HepG2 (cell line): ENCODE measurements around the gene NIP7. TPM values are rescaled to one million over a fixed set of nuclear protein-coding genes. Genes with fewer than 3 reads are reported as not detected.

Experiments used
- CCDC6 ChIP-seq: sonication (generic); formaldehyde crosslinking; IDR thresholded peaks from 2 replicates; pipeline ENCODE4 v1.8.1; 2022; ENCODE audit warnings: mild to moderate bottlenecking, missing genetic modification reagents, moderate library complexity
- FOXA3 ChIP-seq: IDR thresholded peaks from 2 replicates; pipeline ENCODE4 v1.6.1; 2016; ENCODE audit warnings: missing genetic modification reagents, missing compliant biosample characterization
- IKZF4 ChIP-seq: sonication (generic); formaldehyde crosslinking; IDR thresholded peaks from 2 replicates; pipeline ENCODE4 v1.5.1; 2020; ENCODE audit warnings: borderline replicate concordance, mild to moderate bottlenecking, low read depth, missing genetic modification reagents; ENCODE audit errors: not compliant biosample characterization
- JARID2 ChIP-seq: sonication (generic); formaldehyde crosslinking; IDR thresholded peaks from 2 replicates; pipeline ENCODE4 v1.8.1; 2023; ENCODE audit warnings: missing genetic modification reagents, inconsistent platforms; ENCODE audit not compliant: insufficient replicate concordance
- MTF1 ChIP-seq: sonication (generic); formaldehyde crosslinking; IDR thresholded peaks from 2 replicates; pipeline ENCODE4 v1.5.0; 2020; ENCODE audit warnings: missing genetic modification reagents
- SUZ12 ChIP-seq: fragments of 150-350 bp; IDR thresholded peaks from 2 replicates; pipeline ENCODE4 v1.6.1; 2014; ENCODE audit warnings: low read depth, low read length
- SYNCRIP ChIP-seq: fragments of 200-400 bp; formaldehyde crosslinking; IDR thresholded peaks from 2 replicates; pipeline ENCODE4 v1.6.1; 2018; ENCODE audit warnings: mild to moderate bottlenecking, low read depth, low read length; ENCODE audit not compliant: insufficient read depth
- WIZ ChIP-seq: sonication (generic); formaldehyde crosslinking; IDR thresholded peaks from 2 replicates; pipeline ENCODE4 v1.5.1; 2020; ENCODE audit warnings: mild to moderate bottlenecking, missing genetic modification reagents
- ZFP36L1 ChIP-seq: sonication (generic); formaldehyde crosslinking; IDR thresholded peaks from 2 replicates; pipeline ENCODE4 v1.8.0; 2022; ENCODE audit warnings: mild to moderate bottlenecking, missing genetic modification reagents, moderate library complexity
- ZNF12 ChIP-seq: sonication (generic); formaldehyde crosslinking; IDR thresholded peaks from 2 replicates; pipeline ENCODE4 v1.5.0; 2020; ENCODE audit warnings: missing genetic modification reagents
- ZNF143 ChIP-seq: sonication (generic); formaldehyde crosslinking; IDR thresholded peaks from 2 replicates; pipeline ENCODE4 v1.4.0; 2020; ENCODE audit warnings: missing genetic modification reagents
- ZNF205 ChIP-seq: IDR thresholded peaks from 2 replicates; pipeline ENCODE4 v1.6.1; 2018; ENCODE audit warnings: missing biosample characterization, missing genetic modification reagents
- ZNF264 ChIP-seq: sonication (generic); formaldehyde crosslinking; IDR thresholded peaks from 2 replicates; pipeline ENCODE4 v1.4.0; 2020; ENCODE audit warnings: missing genetic modification reagents
- ZNF644 ChIP-seq: IDR thresholded peaks from 2 replicates; pipeline ENCODE4 v1.6.1; 2016; ENCODE audit warnings: low read depth
- ZSCAN25 ChIP-seq: sonication (generic); formaldehyde crosslinking; IDR thresholded peaks from 2 replicates; pipeline ENCODE4 v1.8.0; 2022; ENCODE audit warnings: mild to moderate bottlenecking, missing genetic modification reagents
- polyA plus RNA-seq, 8 experiments: library from polyadenylated mRNA; depleted of rRNA in 3 of 8; stranded (reverse) in 7 of 8; unstranded in 1 of 8; fragments of >200 nt; fragmentation: Illumina TruSeq in 4 of 8; extraction: Trizol in 4 of 8; gene quantifications; 2 replicates each; pipeline versions ENCODE4 v1.2.1 to v1.2.3, GENCODE V29; 2011 to 2016; ENCODE audit warnings: low read depth in 4 of 8, missing spikeins in 1 of 8, mixed read lengths in 1 of 8; ENCODE audit not compliant: insufficient read depth in 1 of 8
- total RNA-seq, 5 experiments: library from RNA; depleted of rRNA; stranded (reverse); fragments of >200 nt; fragmentation: Illumina TruSeq; extraction: Trizol; gene quantifications; 2 replicates each; pipeline ENCODE4 v1.2.3, GENCODE V29; 2016; ENCODE audit warnings: low read depth in 1 of 5
- TF ChIP-seq, protein P1 (sequence below): sonication (generic); formaldehyde crosslinking; IDR thresholded peaks from 2 replicates; pipeline ENCODE4 v1.8.1; 2023; ENCODE audit warnings: mild to moderate bottlenecking, missing genetic modification reagents
- TF ChIP-seq, protein P2 (sequence below): sonication (generic); formaldehyde crosslinking; IDR thresholded peaks from 2 replicates; pipeline ENCODE4 v1.5.1; 2020; ENCODE audit warnings: missing genetic modification reagents, mild to moderate bottlenecking, borderline replicate concordance
- TF ChIP-seq, protein P3 (sequence below): sonication (generic); formaldehyde crosslinking; IDR thresholded peaks from 2 replicates; pipeline ENCODE4 v1.4.0; 2020; ENCODE audit warnings: missing genetic modification reagents, mild to moderate bottlenecking, borderline replicate concordance
- TF ChIP-seq, protein P4 (sequence below): sonication (generic); formaldehyde crosslinking; IDR thresholded peaks from 2 replicates; pipeline ENCODE4 v1.4.0; 2020; ENCODE audit warnings: missing genetic modification reagents

Gene NIP7
- total and polyA plus RNA-seq, 2 of the 13 experiments (the other 11 are each of a cell fraction or from before 2014, with no cell fraction given): 15.3 to 114 TPM

- TF ChIP-seq ZNF644 (no peak), ZFP36L1 (CRISPR knock-in tag) (no peak), FOXA3 (CRISPR knock-in tag) (peak; percentile 44), SUZ12 (no peak), MTF1 (no peak), ZSCAN25 (CRISPR knock-in tag) (peak; percentile 63; the same call in 1 of the 2 replicates), IKZF4 (no peak), ZNF12 (CRISPR knock-in tag) (no peak), WIZ (CRISPR knock-in tag) (0 out of 2 replicates have a peak, but pooled peaks have one; percentile 28), ZNF264 (CRISPR knock-in tag) (no peak; the same call in 1 of the 2 replicates), ZNF205 (CRISPR knock-in tag) (no peak; the same call in 1 of the 2 replicates), ZNF143 (no peak), CCDC6 (peak; percentile 97), JARID2 (CRISPR knock-in tag) (peak; percentile 66), SYNCRIP (no peak)
- TF ChIP-seq, protein P1, sequence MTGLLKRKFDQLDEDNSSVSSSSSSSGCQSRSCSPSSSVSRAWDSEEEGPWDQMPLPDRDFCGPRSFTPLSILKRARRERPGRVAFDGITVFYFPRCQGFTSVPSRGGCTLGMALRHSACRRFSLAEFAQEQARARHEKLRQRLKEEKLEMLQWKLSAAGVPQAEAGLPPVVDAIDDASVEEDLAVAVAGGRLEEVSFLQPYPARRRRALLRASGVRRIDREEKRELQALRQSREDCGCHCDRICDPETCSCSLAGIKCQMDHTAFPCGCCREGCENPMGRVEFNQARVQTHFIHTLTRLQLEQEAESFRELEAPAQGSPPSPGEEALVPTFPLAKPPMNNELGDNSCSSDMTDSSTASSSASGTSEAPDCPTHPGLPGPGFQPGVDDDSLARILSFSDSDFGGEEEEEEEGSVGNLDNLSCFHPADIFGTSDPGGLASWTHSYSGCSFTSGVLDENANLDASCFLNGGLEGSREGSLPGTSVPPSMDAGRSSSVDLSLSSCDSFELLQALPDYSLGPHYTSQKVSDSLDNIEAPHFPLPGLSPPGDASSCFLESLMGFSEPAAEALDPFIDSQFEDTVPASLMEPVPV (CRISPR knock-in tag): no peak
- TF ChIP-seq, protein P2, sequence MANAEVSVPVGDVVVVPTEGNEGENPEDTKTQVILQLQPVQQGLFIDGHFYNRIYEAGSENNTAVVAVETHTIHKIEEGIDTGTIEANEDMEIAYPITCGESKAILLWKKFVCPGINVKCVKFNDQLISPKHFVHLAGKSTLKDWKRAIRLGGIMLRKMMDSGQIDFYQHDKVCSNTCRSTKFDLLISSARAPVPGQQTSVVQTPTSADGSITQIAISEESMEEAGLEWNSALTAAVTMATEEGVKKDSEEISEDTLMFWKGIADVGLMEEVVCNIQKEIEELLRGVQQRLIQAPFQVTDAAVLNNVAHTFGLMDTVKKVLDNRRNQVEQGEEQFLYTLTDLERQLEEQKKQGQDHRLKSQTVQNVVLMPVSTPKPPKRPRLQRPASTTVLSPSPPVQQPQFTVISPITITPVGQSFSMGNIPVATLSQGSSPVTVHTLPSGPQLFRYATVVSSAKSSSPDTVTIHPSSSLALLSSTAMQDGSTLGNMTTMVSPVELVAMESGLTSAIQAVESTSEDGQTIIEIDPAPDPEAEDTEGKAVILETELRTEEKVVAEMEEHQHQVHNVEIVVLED (CRISPR knock-in tag): peak; percentile 49; the same call in 1 of the 2 replicates
- TF ChIP-seq, protein P3, sequence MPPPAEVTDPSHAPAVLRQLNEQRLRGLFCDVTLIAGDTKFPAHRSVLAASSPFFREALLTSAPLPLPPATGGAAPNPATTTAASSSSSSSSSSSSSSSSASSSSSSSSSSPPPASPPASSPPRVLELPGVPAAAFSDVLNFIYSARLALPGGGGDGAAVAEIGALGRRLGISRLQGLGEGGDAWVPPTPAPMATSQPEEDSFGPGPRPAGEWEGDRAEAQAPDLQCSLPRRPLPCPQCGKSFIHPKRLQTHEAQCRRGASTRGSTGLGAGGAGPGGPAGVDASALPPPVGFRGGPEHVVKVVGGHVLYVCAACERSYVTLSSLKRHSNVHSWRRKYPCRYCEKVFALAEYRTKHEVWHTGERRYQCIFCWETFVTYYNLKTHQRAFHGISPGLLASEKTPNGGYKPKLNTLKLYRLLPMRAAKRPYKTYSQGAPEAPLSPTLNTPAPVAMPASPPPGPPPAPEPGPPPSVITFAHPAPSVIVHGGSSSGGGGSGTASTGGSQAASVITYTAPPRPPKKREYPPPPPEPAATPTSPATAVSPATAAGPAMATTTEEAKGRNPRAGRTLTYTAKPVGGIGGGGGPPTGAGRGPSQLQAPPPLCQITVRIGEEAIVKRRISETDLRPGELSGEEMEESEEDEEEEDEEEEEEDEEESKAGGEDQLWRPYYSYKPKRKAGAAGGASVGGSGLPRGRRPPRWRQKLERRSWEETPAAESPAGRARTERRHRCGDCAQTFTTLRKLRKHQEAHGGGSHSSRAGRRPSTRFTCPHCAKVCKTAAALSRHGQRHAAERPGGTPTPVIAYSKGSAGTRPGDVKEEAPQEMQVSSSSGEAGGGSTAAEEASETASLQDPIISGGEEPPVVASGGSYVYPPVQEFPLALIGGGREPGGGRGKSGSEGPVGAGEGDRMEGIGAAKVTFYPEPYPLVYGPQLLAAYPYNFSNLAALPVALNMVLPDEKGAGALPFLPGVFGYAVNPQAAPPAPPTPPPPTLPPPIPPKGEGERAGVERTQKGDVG: no peak
- TF ChIP-seq, protein P4, sequence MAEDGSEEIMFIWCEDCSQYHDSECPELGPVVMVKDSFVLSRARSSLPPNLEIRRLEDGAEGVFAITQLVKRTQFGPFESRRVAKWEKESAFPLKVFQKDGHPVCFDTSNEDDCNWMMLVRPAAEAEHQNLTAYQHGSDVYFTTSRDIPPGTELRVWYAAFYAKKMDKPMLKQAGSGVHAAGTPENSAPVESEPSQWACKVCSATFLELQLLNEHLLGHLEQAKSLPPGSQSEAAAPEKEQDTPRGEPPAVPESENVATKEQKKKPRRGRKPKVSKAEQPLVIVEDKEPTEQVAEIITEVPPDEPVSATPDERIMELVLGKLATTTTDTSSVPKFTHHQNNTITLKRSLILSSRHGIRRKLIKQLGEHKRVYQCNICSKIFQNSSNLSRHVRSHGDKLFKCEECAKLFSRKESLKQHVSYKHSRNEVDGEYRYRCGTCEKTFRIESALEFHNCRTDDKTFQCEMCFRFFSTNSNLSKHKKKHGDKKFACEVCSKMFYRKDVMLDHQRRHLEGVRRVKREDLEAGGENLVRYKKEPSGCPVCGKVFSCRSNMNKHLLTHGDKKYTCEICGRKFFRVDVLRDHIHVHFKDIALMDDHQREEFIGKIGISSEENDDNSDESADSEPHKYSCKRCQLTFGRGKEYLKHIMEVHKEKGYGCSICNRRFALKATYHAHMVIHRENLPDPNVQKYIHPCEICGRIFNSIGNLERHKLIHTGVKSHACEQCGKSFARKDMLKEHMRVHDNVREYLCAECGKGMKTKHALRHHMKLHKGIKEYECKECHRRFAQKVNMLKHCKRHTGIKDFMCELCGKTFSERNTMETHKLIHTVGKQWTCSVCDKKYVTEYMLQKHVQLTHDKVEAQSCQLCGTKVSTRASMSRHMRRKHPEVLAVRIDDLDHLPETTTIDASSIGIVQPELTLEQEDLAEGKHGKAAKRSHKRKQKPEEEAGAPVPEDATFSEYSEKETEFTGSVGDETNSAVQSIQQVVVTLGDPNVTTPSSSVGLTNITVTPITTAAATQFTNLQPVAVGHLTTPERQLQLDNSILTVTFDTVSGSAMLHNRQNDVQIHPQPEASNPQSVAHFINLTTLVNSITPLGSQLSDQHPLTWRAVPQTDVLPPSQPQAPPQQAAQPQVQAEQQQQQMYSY (CRISPR knock-in tag): peak; percentile 33; the same call in 1 of the 2 replicates
Measured at GRCh38 chr16:69310653-69311532, 28.7 kb upstream of the NIP7 start, which contains the start of gene VPS4A (continued).
